ENCODE data around the gene CD7. TPM values are rescaled to one million over a fixed set of nuclear protein-coding genes. Genes with fewer than 3 reads are reported as not detected.

Gene CD7
- total RNA-seq, 1 experiment from 2014 or later: not detected

DNA sequence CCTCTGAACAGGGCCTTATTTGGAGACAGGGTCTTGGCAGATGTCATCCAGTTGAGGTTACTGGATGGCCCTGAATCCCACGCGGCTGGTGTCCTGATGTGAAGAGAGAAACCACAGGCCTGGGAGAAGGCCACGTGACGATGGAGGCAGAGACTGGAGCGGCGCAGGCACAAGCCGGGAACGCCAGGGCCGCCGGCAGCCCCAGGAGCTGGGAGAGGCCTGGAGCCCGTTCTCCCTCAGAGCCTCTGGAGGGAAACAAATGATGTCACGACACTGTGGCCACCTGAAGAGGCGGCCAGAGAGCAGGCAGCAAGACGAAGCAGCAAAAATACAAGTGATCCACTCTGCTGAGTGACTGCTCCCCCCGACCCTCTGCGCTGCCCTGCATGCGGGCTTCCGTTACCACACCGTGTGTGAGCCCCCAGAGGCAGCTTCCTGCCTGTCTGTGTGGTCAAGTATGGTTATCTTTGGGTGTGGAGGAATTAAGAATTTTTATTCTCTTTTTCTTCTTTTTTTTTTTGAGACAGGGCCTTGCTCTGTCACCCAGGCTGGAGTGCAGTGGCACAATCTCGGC lies 11.6 kb downstream of the CD7 start:
- CTCF ChIA-PET: interaction anchor here (0.7 kb wide), 1 partner anchor 129 kb away, joined by 3 read pairs; no protein-coding TSS in a partner anchor
- H3K4me1 Mint-ChIP-seq (ENCODE audit: low read depth, unreplicated experiment): peaks cover 12% of the 10 kb centered on the region
- BruUV-seq (replicated peaks): no TSS peak
- H3K36me3 Mint-ChIP-seq (ENCODE audit: insufficient read depth, unreplicated experiment): no peaks in the 10 kb centered on the region
- peaks cover 52% of the 10 kb centered on the region for H3K27me3 Mint-ChIP-seq (ENCODE audit: unreplicated experiment)
- no peaks in the 10 kb centered on the region for H3K9me3 Mint-ChIP-seq (ENCODE audit: low read depth, unreplicated experiment)
- TF ChIP-seq, protein P1, sequence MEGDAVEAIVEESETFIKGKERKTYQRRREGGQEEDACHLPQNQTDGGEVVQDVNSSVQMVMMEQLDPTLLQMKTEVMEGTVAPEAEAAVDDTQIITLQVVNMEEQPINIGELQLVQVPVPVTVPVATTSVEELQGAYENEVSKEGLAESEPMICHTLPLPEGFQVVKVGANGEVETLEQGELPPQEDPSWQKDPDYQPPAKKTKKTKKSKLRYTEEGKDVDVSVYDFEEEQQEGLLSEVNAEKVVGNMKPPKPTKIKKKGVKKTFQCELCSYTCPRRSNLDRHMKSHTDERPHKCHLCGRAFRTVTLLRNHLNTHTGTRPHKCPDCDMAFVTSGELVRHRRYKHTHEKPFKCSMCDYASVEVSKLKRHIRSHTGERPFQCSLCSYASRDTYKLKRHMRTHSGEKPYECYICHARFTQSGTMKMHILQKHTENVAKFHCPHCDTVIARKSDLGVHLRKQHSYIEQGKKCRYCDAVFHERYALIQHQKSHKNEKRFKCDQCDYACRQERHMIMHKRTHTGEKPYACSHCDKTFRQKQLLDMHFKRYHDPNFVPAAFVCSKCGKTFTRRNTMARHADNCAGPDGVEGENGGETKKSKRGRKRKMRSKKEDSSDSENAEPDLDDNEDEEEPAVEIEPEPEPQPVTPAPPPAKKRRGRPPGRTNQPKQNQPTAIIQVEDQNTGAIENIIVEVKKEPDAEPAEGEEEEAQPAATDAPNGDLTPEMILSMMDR (IDR thresholded peaks at IDR 0.05; ENCODE audit: unreplicated experiment): no peak
- intact Hi-C loops (cut with micrococcal nuclease; ENCODE audit: unreplicated experiment): no loop called here
- H3K27ac Mint-ChIP-seq (ENCODE audit: unreplicated experiment): no peak overlapping the region
- no peak overlapping the region for H3K4me3 Mint-ChIP-seq (ENCODE audit: low read depth, unreplicated experiment)
- DNase-seq: no peak

DNA sequence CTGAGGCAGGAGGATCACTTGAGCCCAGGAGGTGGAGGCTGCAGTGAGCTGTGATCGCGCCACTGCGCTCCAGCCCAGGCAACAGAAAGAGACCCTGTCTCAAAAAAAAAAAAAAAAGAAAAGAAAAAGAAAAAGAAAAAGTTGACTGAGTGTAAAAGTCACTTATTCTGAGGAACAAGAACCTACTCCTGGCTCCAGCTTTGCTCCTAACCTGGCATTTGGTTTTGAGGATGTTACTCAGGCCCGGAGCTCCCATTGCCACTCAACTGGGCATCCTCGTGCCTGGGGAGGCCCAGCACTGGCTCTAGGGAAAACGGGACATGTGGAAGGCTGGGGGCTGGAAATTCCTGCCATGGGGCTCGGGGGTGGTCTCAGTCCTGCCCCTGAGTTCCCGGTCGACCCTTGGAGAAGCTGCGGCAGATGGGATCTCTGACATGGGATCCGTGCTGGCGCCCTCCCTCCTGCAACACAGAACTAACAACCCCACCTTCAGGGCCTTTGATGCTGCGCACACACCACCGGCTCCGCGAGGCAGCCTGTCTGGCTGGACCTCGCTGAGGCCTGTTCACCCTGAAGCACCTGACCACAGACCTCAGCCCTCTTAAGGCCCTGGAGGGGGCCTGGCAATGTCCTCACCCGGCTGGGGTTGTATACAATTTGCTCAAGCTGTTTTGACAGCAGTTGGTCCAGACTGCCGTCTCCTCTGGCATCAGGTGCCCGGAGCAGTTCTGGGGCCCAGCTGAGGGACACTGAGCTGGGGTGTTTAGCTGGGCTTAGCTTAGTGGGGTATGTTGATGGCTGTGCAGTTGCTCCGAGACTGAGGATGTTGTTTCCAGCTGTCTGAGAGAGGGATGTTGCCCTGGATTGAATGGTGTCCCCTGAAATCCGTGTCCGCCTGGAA lies 12.3 kb downstream of the CD7 start:
- H3K4me3 Mint-ChIP-seq (ENCODE audit: low read depth, unreplicated experiment): no peak overlapping the region
- peaks cover 19% of the 10 kb centered on the region for H3K4me1 Mint-ChIP-seq (ENCODE audit: low read depth, unreplicated experiment)
- CTCF ChIA-PET: interaction anchor here (0.7 kb wide), 3 partner anchors 13 to 70 kb away, joined by 3 to 6 read pairs (median 3); no protein-coding TSS in a partner anchor
- no peaks in the 10 kb centered on the region for H3K9me3 Mint-ChIP-seq (ENCODE audit: low read depth, unreplicated experiment)
- no peak for DNase-seq
- no TSS peak for BruUV-seq (replicated peaks)
- no peaks in the 10 kb centered on the region for H3K36me3 Mint-ChIP-seq (ENCODE audit: insufficient read depth, unreplicated experiment)
- peaks cover 44% of the 10 kb centered on the region for H3K27me3 Mint-ChIP-seq (ENCODE audit: unreplicated experiment)
- intact Hi-C loops (cut with micrococcal nuclease; ENCODE audit: unreplicated experiment): no loop called here
- TF ChIP-seq, protein P1 (IDR thresholded peaks at IDR 0.05; ENCODE audit: unreplicated experiment): no peak
- H3K27ac Mint-ChIP-seq (ENCODE audit: unreplicated experiment): no peak overlapping the region

DNA sequence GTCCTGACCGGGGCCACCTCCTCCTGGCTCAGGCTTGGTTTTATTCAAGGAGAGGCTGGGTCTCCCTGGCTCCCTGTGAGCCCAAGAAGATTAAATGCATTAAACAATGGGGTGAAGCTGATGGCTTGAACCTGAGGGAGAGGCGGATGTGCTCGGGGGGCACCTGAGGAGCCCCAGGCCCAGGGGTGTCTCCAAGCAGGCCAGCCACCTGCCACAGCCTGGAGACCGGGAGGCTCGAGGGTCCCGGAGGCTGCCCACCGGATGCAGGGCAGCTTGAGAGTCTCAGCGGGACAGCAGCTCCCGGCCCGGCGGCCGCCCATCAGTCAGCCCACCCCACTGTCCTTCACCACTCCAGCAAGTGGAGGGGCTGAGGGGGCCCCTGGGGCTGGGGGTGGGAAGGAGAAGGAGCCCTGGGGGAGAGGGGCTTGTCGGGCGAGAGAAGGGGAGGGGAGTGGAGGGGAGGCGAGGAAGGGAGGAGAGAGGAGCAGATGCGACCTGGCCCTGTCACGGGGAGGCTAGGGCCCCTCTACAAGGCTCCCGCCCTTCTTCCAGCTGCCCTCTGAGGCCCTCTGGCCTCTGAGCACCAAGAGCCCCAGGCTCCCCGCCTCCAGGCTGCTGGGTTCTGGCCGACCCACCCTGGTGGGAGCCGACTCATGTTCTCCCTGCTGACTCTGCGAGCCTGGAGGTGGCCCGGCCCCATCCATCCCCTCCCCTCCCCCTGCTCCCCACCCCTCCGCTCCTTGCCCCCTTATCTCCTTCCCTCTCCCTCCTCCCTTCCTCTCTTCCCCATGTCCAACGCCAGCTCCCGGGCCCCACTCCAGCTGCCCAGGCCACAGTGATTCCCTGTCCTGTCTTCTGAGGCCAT lies 13.2 kb downstream of the CD7 start:
- Mint-ChIP-seq H3K27me3 (ENCODE audit: unreplicated experiment) (peaks cover 35% of the 10 kb centered on the region), H3K9me3 (ENCODE audit: low read depth, unreplicated experiment) (no peaks in the 10 kb centered on the region), H3K4me1 (ENCODE audit: low read depth, unreplicated experiment) (peaks cover 27% of the 10 kb centered on the region), H3K36me3 (ENCODE audit: insufficient read depth, unreplicated experiment) (peaks cover 6% of the 10 kb centered on the region), H3K4me3 (ENCODE audit: low read depth, unreplicated experiment) (no peak overlapping the region), H3K27ac (ENCODE audit: unreplicated experiment) (no peak overlapping the region)
- TF ChIP-seq, protein P1 (IDR thresholded peaks at IDR 0.05; ENCODE audit: unreplicated experiment): no peak
- BruUV-seq (replicated peaks): no TSS peak
- CTCF ChIA-PET: interaction anchor here (0.7 kb wide), 2 partner anchors 12 to 60 kb away, joined by 3 to 6 read pairs; no protein-coding TSS in a partner anchor
- intact Hi-C loops (cut with micrococcal nuclease; ENCODE audit: unreplicated experiment): no loop called here
- no peak for DNase-seq

Data from Calu3 (cell line).